OCI-LY3 (cell line): ENCODE results near the gene MAGIX.

Experiments
- H2AFZ ChIP-seq: fragments of 200-600, 300-600 bp; shearing (Covaris generic); 2 replicates; pipeline ENCODE4 v1.6.0; 2014; ENCODE audit warnings: antibody characterized with exemption, low read depth, low read length
- H3K27ac ChIP-seq: fragments of 200-600, 300-600 bp; sonication (generic); 2 replicates; pipeline ENCODE4 v1.5.1; 2014; ENCODE audit warnings: mild to moderate bottlenecking, low read length, moderate library complexity, mixed read lengths
- H3K27me3 ChIP-seq: fragments of 200-600, 300-600 bp; sonication (generic); 2 replicates; pipeline ENCODE4 v1.6.1; 2014; ENCODE audit warnings: low read depth, low read length, mixed read lengths
- H3K36me3 ChIP-seq: fragments of 200-600, 300-600 bp; sonication (generic); replicated peaks from 2 replicates; pipeline ENCODE3; 2014; ENCODE audit warnings: low read depth, low read length, mixed read lengths
- H3K4me1 ChIP-seq: fragments of 300-600, 200-600 bp; sonication (generic); 2 replicates; pipeline ENCODE4 v1.6.1; 2014; ENCODE audit warnings: low read length, mixed read lengths
- H3K4me2 ChIP-seq: fragments of 200-600, 300-600 bp; sonication (generic); 2 replicates; pipeline ENCODE4 v1.6.1; 2014; ENCODE audit warnings: low read length, mixed read lengths
- H3K4me3 ChIP-seq: fragments of 300-600, 200-600 bp; sonication (generic); 2 replicates; pipeline ENCODE4 v1.5.1; 2014; ENCODE audit warnings: antibody characterized with exemption, mild to moderate bottlenecking, low read length, moderate library complexity
- H3K79me2 ChIP-seq: fragments of 300-600, 200-600 bp; shearing (Covaris generic); 2 replicates; pipeline ENCODE4 v1.6.1; 2014; ENCODE audit warnings: mild to moderate bottlenecking, low read length, mixed read lengths
- H3K9ac ChIP-seq: fragments of 300-600, 200-600 bp; shearing (Covaris generic); 2 replicates; pipeline ENCODE4 v1.6.0; 2014; ENCODE audit warnings: mild to moderate bottlenecking, low read length, moderate library complexity
- H3K9me3 ChIP-seq: fragments of 200-600, 300-600 bp; shearing (Covaris generic); 2 replicates; pipeline ENCODE4 v1.6.1; 2014; ENCODE audit warnings: low read length, mixed read lengths; ENCODE audit not compliant: insufficient read depth
- H4K20me1 ChIP-seq: fragments of 200-600, 300-600 bp; sonication (generic); 2 replicates; pipeline ENCODE4 v1.6.1; 2016; ENCODE audit warnings: low read length, mixed read lengths; ENCODE audit not compliant: insufficient read depth
- CTCF ChIP-seq: fragments of 200-600, 300-600 bp; sonication (generic); IDR thresholded peaks from 2 replicates; pipeline ENCODE4 v1.5.1; 2014; ENCODE audit warnings: antibody characterized with exemption, low read length, low read depth
- EZH2phosphoT487 ChIP-seq: fragments of 200-600 bp; shearing (Covaris generic); IDR thresholded peaks from 2 replicates; pipeline ENCODE4 v1.6.1; 2018; ENCODE audit warnings: antibody characterized with exemption, mixed run types, low read depth

The MAGIX gene

GRCh38 chrX:49165901-49166881 lies 3.6 kb downstream of the MAGIX start:
- H3K36me3 ChIP-seq, result no peaks in the 10 kb centered on the region
- no peak overlapping the region for H2AFZ ChIP-seq
- no peaks in the 10 kb centered on the region for H3K79me2 ChIP-seq
- peak overlapping the region; percentile 70 for H3K4me3 ChIP-seq
- peaks cover 27% of the 10 kb centered on the region for H3K4me1 ChIP-seq
- H3K4me2 ChIP-seq, result peak overlapping the region; percentile 90
- TF ChIP-seq EZH2phosphoT487, result no peak
- TF ChIP-seq CTCF, result no peak
- no peaks in the 10 kb centered on the region for H3K27me3 ChIP-seq
- H3K27ac ChIP-seq, result peak overlapping the region; percentile 51; the same call in 1 of the 2 replicates
- H3K9ac ChIP-seq, result peak overlapping the region; percentile 56; the same call in 1 of the 2 replicates
- H3K9me3 ChIP-seq, result no peaks in the 10 kb centered on the region
- H4K20me1 ChIP-seq, result no peaks in the 10 kb centered on the region

GRCh38 chrX:49166914-49167739 lies 4.6 kb downstream of the MAGIX start:
- Histone ChIP-seq H3K79me2 (no peaks in the 10 kb centered on the region), H3K9ac (peak overlapping the region; percentile 56), H3K4me2 (peak overlapping the region; percentile 90), H4K20me1 (no peaks in the 10 kb centered on the region), H3K4me1 (peaks cover 27% of the 10 kb centered on the region), H3K9me3 (no peaks in the 10 kb centered on the region), H3K36me3 (no peaks in the 10 kb centered on the region), H3K27me3 (no peaks in the 10 kb centered on the region), H2AFZ (peak overlapping the region; percentile 14; the same call in 1 of the 2 replicates), H3K27ac (peak overlapping the region; percentile 51), H3K4me3 (peak overlapping the region; percentile 70)
- TF ChIP-seq EZH2phosphoT487 (no peak), CTCF (no peak)

- H3K27ac ChIP-seq, result peak overlapping the region; percentile 51; the same call in 1 of the 2 replicates
- H3K4me1 ChIP-seq, result peaks cover 27% of the 10 kb centered on the region
Observed at GRCh38 chrX:49167740-49168108, 5.2 kb downstream of the MAGIX start.

More at GRCh38 chrX:49167740-49168108, 5.2 kb downstream of the MAGIX start:
- peak overlapping the region; percentile 56 for H3K9ac ChIP-seq
- H2AFZ ChIP-seq, result no peak overlapping the region
- H3K4me2 ChIP-seq, result peak overlapping the region; percentile 90
- H3K36me3 ChIP-seq, result no peaks in the 10 kb centered on the region
- H4K20me1 ChIP-seq, result no peaks in the 10 kb centered on the region
- no peaks in the 10 kb centered on the region for H3K9me3 ChIP-seq
- peak overlapping the region; percentile 70 for H3K4me3 ChIP-seq
- H3K79me2 ChIP-seq, result peaks cover 2% of the 10 kb centered on the region; the same call in 1 of the 2 replicates
- TF ChIP-seq CTCF, result no peak
- no peak for TF ChIP-seq EZH2phosphoT487
- no peaks in the 10 kb centered on the region for H3K27me3 ChIP-seq
